ENCODE measurements around the gene ACSL1.

DNA sequence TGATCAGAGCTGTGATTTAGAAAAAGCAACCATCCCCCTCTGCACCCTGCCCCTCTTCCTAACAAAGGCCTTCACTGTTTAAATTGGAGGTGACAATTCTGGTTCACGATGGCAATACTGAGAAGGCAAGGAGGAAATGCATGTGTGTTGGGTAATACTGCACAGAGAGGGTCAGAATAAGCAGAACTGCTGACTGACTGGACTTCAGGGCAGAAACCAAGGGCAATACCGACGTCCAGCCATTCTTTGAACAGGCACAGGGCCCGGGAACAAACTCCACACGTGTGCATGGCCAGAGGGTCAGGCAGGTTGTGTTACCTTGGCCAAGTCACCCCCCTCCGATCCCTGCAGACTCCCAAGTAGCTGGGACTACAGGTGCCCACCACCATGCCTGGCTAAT lies 6.0 kb downstream of the ACSL1 start:
- TF ChIP-seq HOMEZ (CRISPR knock-in tag; IDR thresholded peaks at IDR 0.05): no peak
- no peak for TF ChIP-seq PTTG1 (tag; IDR thresholded peaks at IDR 0.05; ENCODE audit: low read depth)
- TF ChIP-seq, protein P1, sequence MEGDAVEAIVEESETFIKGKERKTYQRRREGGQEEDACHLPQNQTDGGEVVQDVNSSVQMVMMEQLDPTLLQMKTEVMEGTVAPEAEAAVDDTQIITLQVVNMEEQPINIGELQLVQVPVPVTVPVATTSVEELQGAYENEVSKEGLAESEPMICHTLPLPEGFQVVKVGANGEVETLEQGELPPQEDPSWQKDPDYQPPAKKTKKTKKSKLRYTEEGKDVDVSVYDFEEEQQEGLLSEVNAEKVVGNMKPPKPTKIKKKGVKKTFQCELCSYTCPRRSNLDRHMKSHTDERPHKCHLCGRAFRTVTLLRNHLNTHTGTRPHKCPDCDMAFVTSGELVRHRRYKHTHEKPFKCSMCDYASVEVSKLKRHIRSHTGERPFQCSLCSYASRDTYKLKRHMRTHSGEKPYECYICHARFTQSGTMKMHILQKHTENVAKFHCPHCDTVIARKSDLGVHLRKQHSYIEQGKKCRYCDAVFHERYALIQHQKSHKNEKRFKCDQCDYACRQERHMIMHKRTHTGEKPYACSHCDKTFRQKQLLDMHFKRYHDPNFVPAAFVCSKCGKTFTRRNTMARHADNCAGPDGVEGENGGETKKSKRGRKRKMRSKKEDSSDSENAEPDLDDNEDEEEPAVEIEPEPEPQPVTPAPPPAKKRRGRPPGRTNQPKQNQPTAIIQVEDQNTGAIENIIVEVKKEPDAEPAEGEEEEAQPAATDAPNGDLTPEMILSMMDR (IDR thresholded peaks at IDR 0.05 in 2 of 3, conservative IDR thresholded peaks at IDR 0.05 in 1 of 3; ENCODE audit: insufficient read depth in 2 of 3, low read depth in 1 of 3, low read length in 3 of 3): no peak
- no peak for TF ChIP-seq DMBX1 (CRISPR knock-in tag; IDR thresholded peaks at IDR 0.05; ENCODE audit: borderline replicate concordance)
- no peak for TF ChIP-seq NFE2 (IDR thresholded peaks at IDR 0.05; ENCODE audit: low read depth)
- no peak for TF ChIP-seq MYNN (IDR thresholded peaks at IDR 0.05)
- TF ChIP-seq MYNN (CRISPR knock-in tag; IDR thresholded peaks at IDR 0.05): no peak
- no peak for TF ChIP-seq SP1 (CRISPR knock-in tag; IDR thresholded peaks at IDR 0.05)
- no peak for TF ChIP-seq HDAC2 (IDR thresholded peaks at IDR 0.05)
- no peak for TF ChIP-seq CREB1 (IDR thresholded peaks at IDR 0.05)
- TF ChIP-seq CREB1 (CRISPR knock-in tag; IDR thresholded peaks at IDR 0.05): no peak
- TF ChIP-seq, protein P2, sequence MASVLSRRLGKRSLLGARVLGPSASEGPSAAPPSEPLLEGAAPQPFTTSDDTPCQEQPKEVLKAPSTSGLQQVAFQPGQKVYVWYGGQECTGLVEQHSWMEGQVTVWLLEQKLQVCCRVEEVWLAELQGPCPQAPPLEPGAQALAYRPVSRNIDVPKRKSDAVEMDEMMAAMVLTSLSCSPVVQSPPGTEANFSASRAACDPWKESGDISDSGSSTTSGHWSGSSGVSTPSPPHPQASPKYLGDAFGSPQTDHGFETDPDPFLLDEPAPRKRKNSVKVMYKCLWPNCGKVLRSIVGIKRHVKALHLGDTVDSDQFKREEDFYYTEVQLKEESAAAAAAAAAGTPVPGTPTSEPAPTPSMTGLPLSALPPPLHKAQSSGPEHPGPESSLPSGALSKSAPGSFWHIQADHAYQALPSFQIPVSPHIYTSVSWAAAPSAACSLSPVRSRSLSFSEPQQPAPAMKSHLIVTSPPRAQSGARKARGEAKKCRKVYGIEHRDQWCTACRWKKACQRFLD (CRISPR knock-in tag; IDR thresholded peaks at IDR 0.05): no peak

Measured in K562 (cell line).